K562 (cell line): Measurements from ENCODE around the gene ZNF501.

Experiments used
- BHLHE40 ChIP-seq: IDR thresholded peaks from 2 replicates; pipeline ENCODE4 v1.6.1; 2011; ENCODE audit warnings: low read length, improper control_type of control experiment
- BRCA1 ChIP-seq, 2 experiments: fragments of 450-650 bp in 1 of 2; sonication (generic) in 1 of 2; formaldehyde crosslinking in 1 of 2; IDR thresholded peaks; 2 replicates each; pipeline versions ENCODE4 v1.5.0 to v1.6.1; 2017 to 2020; ENCODE audit warnings: mild to moderate bottlenecking in 1 of 2, missing genetic modification reagents in 1 of 2
- GATA2 ChIP-seq: sonication (generic); formaldehyde crosslinking; IDR thresholded peaks from 2 replicates; pipeline ENCODE4 v1.4.0; 2020; ENCODE audit warnings: mild to moderate bottlenecking, missing genetic modification reagents
- HDAC2 ChIP-seq: fragments of 450-650 bp; IDR thresholded peaks from 2 replicates; pipeline ENCODE4 v1.6.1; 2016; ENCODE audit warnings: mild to moderate bottlenecking
- RHOXF2B ChIP-seq: fragments of 250-450 bp; sonication (Bioruptor Pico); conservative IDR thresholded peaks from 2 replicates; pipeline ENCODE4 v1.5.1; 2021
- SIN3A ChIP-seq, 2 experiments: fragments of 150-350 bp in 1 of 2; IDR thresholded peaks; 2 replicates each; pipeline ENCODE4 v1.6.1; 2011 to 2016; ENCODE audit warnings: borderline replicate concordance in 2 of 2, low read depth in 2 of 2, low read length in 2 of 2, mild to moderate bottlenecking in 2 of 2, moderate library complexity in 2 of 2; ENCODE audit not compliant: control insufficient read depth in 1 of 2
- SNRNP70 ChIP-seq: fragments of 200-400 bp; formaldehyde crosslinking; optimal IDR thresholded peaks from 2 replicates; pipeline ENCODE3; 2017; ENCODE audit warnings: low read depth, low read length
- TF ChIP-seq, protein P1 (sequence below), 3 experiments: IDR thresholded peaks in 2 of 3; conservative IDR thresholded peaks in 1 of 3; 2 replicates each; pipeline ENCODE4 v1.5.1; 2011 to 2012; ENCODE audit warnings: low read length in 3 of 3, mild to moderate bottlenecking in 3 of 3, control low read depth in 2 of 3, improper control_type of control experiment in 1 of 3, inconsistent platforms in 1 of 3, low read depth in 1 of 3, mixed read lengths in 1 of 3, moderate library complexity in 1 of 3; ENCODE audit not compliant: insufficient read depth in 2 of 3

GRCh38 chr3:44771424-44772098 is 42.1 kb downstream of the ZNF501 start:
- TF ChIP-seq BRCA1 (IDR thresholded peaks at IDR 0.05), result no peak
- TF ChIP-seq BRCA1 (CRISPR knock-in tag; IDR thresholded peaks at IDR 0.05), result no peak
- TF ChIP-seq, protein P1, sequence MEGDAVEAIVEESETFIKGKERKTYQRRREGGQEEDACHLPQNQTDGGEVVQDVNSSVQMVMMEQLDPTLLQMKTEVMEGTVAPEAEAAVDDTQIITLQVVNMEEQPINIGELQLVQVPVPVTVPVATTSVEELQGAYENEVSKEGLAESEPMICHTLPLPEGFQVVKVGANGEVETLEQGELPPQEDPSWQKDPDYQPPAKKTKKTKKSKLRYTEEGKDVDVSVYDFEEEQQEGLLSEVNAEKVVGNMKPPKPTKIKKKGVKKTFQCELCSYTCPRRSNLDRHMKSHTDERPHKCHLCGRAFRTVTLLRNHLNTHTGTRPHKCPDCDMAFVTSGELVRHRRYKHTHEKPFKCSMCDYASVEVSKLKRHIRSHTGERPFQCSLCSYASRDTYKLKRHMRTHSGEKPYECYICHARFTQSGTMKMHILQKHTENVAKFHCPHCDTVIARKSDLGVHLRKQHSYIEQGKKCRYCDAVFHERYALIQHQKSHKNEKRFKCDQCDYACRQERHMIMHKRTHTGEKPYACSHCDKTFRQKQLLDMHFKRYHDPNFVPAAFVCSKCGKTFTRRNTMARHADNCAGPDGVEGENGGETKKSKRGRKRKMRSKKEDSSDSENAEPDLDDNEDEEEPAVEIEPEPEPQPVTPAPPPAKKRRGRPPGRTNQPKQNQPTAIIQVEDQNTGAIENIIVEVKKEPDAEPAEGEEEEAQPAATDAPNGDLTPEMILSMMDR (IDR thresholded peaks at IDR 0.05 in 2 of 3, conservative IDR thresholded peaks at IDR 0.05 in 1 of 3; ENCODE audit: insufficient read depth in 2 of 3, low read depth in 1 of 3, low read length in 3 of 3), result no peak
- TF ChIP-seq RHOXF2B (CRISPR knock-in tag), result no peak
- no peak for TF ChIP-seq GATA2 (CRISPR knock-in tag)
- no peak for TF ChIP-seq BHLHE40
- TF ChIP-seq HDAC2, result no peak
- no peak for TF ChIP-seq SIN3A (IDR thresholded peaks at IDR 0.05; ENCODE audit: borderline replicate concordance in 2 of 2, control insufficient read depth in 1 of 2, low read depth in 2 of 2, low read length in 2 of 2)
- no peak for TF ChIP-seq SNRNP70
